IPS DF 4.7 (cell line): ENCODE results near the gene ASB4.
"Not testable (repeated sequence)": the region's sequence is repeated elsewhere in the genome, so short reads cannot be mapped to it uniquely, and the experiment has no call there.

ENCODE experiments used
- DNase-seq: peaks from one replicate; pipeline ENCODE4 v3.0.0-alpha.2; 2013; ENCODE audit warnings: low spot score; ENCODE audit errors: extremely low read depth

Gene ASB4

GRCh38 chr7:95552010-95552926 lies 66.5 kb downstream of the ASB4 start:
- DNase-seq = not testable (repeated sequence)

GRCh38 chr7:95553939-95554338 lies 68.2 kb downstream of the ASB4 start:
- DNase-seq = no peak

- DNase-seq = no peak
Observed at GRCh38 chr7:95556777-95557176, 71.0 kb downstream of the ASB4 start.

GRCh38 chr7:95558864-95559263 lies 73.1 kb downstream of the ASB4 start:
- no peak for DNase-seq

GRCh38 chr7:95560674-95561073 lies 74.9 kb downstream of the ASB4 start:
- DNase-seq = no peak

- DNase-seq = no peak
Observed at GRCh38 chr7:95569720-95570119, 84.0 kb downstream of the ASB4 start.

GRCh38 chr7:95577137-95577536 lies 91.4 kb downstream of the ASB4 start:
- DNase-seq = no peak

- DNase-seq = no peak
Observed at GRCh38 chr7:95578299-95578855, 92.6 kb downstream of the ASB4 start.

- DNase-seq = no peak
Observed at GRCh38 chr7:95579318-95579717, 93.6 kb downstream of the ASB4 start.

- no peak for DNase-seq
Observed at GRCh38 chr7:95581467-95581866, 95.7 kb downstream of the ASB4 start.

- no peak for DNase-seq
Observed at GRCh38 chr7:95582578-95583293, 97.0 kb downstream of the ASB4 start.

GRCh38 chr7:95583834-95584621 lies 98.3 kb downstream of the ASB4 start:
- no peak for DNase-seq

- DNase-seq = no peak
Observed at GRCh38 chr7:95584769-95585425, 99.2 kb downstream of the ASB4 start.

- DNase-seq = no peak
Observed at GRCh38 chr7:95585426-95585789, 99.7 kb downstream of the ASB4 start.

- no peak for DNase-seq
Observed at GRCh38 chr7:95586951-95587301, 101.2 kb downstream of the ASB4 start.

GRCh38 chr7:95589031-95589430 lies 103.3 kb downstream of the ASB4 start:
- DNase-seq = no peak

GRCh38 chr7:95589766-95590165 lies 104.0 kb downstream of the ASB4 start:
- no peak for DNase-seq
